GM23338 (cell line): ENCODE measurements around the gene SNX5.

Experiments used
- CTCF ChIP-seq, 2 experiments: fragments of 200-600 bp in 1 of 2; sonication (generic) in 1 of 2; conservative IDR thresholded peaks; 2 replicates each; pipeline versions ENCODE4 v1.5.1 to v1.6.1; 2016 to 2017; ENCODE audit warnings: antibody characterized with exemption in 2 of 2, low read depth in 2 of 2, mild to moderate bottlenecking in 2 of 2, moderate library complexity in 1 of 2
- EZH2 ChIP-seq: fragments of 200-600 bp; sonication (generic); IDR thresholded peaks from one replicate; pipeline ENCODE4 v1.8.0; 2017; ENCODE audit warnings: antibody characterized with exemption, mild to moderate bottlenecking, low read depth; ENCODE audit not compliant: unreplicated experiment
- EZH2phosphoT487 ChIP-seq: fragments of 200-600 bp; sonication (generic); IDR thresholded peaks from one replicate; pipeline ENCODE4 v1.8.1; 2018; ENCODE audit warnings: antibody characterized with exemption; ENCODE audit not compliant: unreplicated experiment
- POLR2AphosphoS5 ChIP-seq: IDR thresholded peaks from 2 replicates; pipeline ENCODE4 v1.6.1; 2016; ENCODE audit warnings: antibody characterized with exemption, low read depth

DNA sequence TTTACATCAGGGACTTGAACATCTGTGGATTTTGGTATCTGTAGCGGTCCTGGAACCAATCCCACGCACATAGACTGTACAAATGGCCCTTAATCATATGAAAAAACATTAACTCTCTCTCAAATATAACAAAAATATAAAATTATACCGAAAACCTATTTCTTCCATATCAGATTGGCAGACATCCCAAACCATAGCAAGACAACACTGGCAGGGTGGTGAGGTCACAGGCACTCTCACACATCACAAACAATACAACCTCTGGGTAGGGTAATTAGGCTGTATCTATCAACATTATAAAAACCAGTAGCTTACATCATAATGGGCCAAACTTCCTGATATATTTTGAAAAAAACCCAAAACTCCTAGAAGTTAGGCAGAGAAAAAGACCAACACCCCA is 48.2 kb upstream of the SNX5 start:
- TF ChIP-seq EZH2 = no peak
- TF ChIP-seq POLR2AphosphoS5 = no peak
- TF ChIP-seq CTCF (conservative IDR thresholded peaks at IDR 0.05; ENCODE audit: low read depth in 2 of 2) = no peak
- TF ChIP-seq EZH2phosphoT487 = no peak
